ENCODE data around the gene DNAJC3.
"Not testable (repeated sequence)": the region's sequence is repeated elsewhere in the genome, so short reads cannot be mapped to it uniquely, and the experiment has no call there.

Gene DNAJC3

DNA sequence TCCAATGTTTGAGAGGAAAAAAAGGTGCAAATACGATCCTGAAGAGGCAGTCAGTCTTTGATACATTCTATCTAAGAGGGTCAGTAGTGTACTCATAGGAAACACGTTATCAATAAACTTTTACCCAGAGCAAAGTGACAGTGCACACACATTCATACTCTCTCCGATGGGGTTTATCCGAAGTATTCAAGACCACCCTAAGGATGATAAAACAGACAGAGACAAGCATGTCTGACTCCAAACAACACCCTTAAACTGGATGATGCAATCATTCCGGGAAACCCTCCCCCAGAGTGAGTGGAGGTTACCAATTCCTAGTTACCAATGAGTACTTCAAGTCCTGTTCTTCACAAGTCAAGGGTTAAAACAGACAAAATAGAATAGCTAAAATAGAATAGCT is 79.1 kb downstream of the DNAJC3 start:
- H3K27ac ChIP-seq, result no peak overlapping the region

DNA sequence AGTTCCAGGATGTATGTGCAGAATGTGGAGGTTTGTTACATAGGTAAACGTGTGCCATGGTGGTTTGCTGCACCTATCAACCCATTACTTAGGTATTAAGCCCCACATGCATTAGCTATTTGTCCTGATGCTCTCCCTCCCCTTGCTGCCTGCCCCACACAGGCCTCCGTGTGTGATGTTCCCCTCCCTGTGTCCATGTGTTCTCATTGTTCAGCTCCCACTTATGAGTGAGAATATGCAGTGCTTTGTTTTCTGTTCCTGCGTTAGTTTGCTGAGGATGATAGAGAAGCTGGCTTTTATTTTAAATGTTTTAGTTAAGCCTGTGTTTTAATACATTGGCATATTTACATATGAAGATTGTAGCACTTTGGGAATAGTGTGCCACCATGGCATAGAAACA is 85.7 kb downstream of the DNAJC3 start:
- H3K27ac ChIP-seq, result not testable (repeated sequence)

More for the DNA sequence above, 79.1 kb downstream of the DNAJC3 start:
- no peak for TF ChIP-seq CTCF (conservative IDR thresholded peaks at IDR 0.05)

DNA sequence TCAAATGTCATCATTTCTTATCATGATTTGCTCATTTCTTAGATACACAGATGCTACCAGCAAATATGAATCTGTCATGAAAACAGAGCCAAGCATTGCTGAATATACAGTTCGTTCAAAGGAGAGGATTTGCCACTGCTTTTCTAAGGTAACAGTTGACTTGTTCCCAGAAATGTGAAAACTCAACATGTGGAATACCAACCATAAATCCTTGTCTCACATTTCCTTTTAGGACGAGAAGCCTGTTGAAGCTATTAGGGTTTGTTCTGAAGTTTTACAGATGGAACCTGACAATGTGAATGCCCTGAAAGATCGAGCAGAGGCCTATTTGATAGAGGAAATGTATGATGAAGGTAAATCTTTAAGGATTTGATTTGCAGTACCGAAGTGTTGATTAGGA is 86.7 kb downstream of the DNAJC3 start:
- H3K27ac ChIP-seq, result no peak overlapping the region
- no peak for TF ChIP-seq CTCF (conservative IDR thresholded peaks at IDR 0.05)

- no peak overlapping the region for H3K27ac ChIP-seq
- no peak for TF ChIP-seq CTCF (conservative IDR thresholded peaks at IDR 0.05)
Observed at GRCh38 chr13:95771905-95772304, 95.0 kb downstream of the DNAJC3 start.

GRCh38 chr13:95779522-95779921 is 102.6 kb downstream of the DNAJC3 start:
- TF ChIP-seq CTCF (conservative IDR thresholded peaks at IDR 0.05), result no peak
- H3K27ac ChIP-seq, result no peak overlapping the region

DNA sequence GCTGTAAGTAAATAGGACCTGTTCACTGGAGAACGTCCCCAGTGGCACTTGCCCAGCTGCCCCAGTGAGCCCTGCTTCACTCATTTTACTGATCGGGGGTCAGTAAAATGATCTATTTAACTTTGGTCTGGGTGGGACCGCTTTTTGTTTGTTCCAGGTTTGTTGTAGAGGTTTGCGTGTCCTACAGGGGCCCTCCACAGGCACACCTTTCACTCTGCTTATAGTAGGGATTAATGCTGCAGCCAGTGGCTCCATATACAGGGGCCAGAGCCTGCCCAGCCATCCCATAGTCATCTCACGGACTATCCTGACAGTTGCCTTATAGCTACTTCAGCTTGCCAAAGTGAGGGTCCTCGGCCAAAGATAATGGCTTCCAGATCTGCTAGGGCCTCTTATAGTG is 104.1 kb downstream of the DNAJC3 start:
- TF ChIP-seq CTCF (conservative IDR thresholded peaks at IDR 0.05), result no peak
- no peak overlapping the region for H3K27ac ChIP-seq

DNA sequence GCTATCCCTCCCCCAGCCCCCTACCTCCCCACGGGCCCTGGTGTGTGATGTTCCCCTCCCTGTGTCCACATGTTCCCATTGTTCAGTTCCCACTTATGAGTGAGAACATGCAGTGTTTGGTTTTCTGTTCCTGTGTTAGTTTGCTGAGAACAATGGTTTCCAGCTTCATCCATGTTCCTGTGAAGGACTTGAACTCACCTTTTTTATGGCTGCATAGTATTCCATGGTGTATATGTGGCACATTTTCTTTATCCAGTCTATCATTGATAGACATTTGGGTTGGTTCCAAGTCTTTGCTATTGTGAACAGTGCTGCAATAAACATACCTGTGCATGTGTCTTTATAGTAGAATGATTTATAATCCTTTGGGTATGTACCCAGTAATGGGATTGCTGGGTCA is 105.0 kb downstream of the DNAJC3 start:
- H3K27ac ChIP-seq, result not testable (repeated sequence)

DNA sequence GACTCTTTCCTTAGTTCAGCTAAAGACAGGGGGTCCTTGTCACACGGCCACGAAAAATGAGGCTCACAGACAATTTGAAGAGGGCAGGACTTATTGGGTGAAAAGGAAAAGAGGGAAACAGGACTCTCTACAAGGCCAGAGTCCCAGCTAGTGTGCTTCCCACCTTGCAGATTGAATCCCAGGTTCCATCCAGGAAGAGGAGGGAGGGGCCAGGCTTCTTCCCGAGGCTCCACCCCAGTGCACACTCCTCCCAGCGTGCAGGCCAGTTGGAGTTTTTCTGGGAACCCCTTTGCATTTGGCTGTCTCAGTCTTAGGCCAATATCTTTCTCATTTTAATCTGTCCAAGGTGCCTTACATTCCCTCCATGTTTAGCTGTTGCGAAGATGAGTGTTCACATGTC is 106.8 kb downstream of the DNAJC3 start:
- no peak overlapping the region for H3K27ac ChIP-seq
- no peak for TF ChIP-seq CTCF (conservative IDR thresholded peaks at IDR 0.05)

- no peak overlapping the region for H3K27ac ChIP-seq
- TF ChIP-seq CTCF (conservative IDR thresholded peaks at IDR 0.05), result no peak
Observed at GRCh38 chr13:95784161-95784899, 107.4 kb downstream of the DNAJC3 start.
